Stimulated activated CD8-positive, alpha-beta memory T cell treated with anti-CD3 and anti-CD28 coated beads, Interleukin-7, amount 100 ng/mL, for 1 hour (primary cell): Measurements from ENCODE around the gene HCCS.
"Not testable (repeated sequence)": the region's sequence is repeated elsewhere in the genome, so short reads cannot be mapped to it uniquely, and the experiment has no call there.

ENCODE experiments used
- DNase-seq, 2 donors: peaks; one replicate each; pipeline ENCODE4 v3.0.0-alpha.2; 2020; ENCODE audit warnings: low read depth in 2 of 2

Gene HCCS

GRCh38 chrX:11123087-11123486, 12.0 kb downstream of the HCCS start:
- DNase-seq: not testable (repeated sequence)

GRCh38 chrX:11124112-11124511, 13.0 kb downstream of the HCCS start:
- DNase-seq: no peak

- DNase-seq: no peak
Measured at GRCh38 chrX:11125060-11125459, 13.9 kb downstream of the HCCS start.

GRCh38 chrX:11129534-11130105, 18.5 kb downstream of the HCCS start:
- no peak for DNase-seq

GRCh38 chrX:11130136-11130535, 19.0 kb downstream of the HCCS start:
- no peak for DNase-seq

- DNase-seq: no peak
Measured at GRCh38 chrX:11131146-11131545, 20.0 kb downstream of the HCCS start.

- DNase-seq: no peak
Measured at GRCh38 chrX:11135564-11136185, 24.5 kb downstream of the HCCS start.

- no peak for DNase-seq
Measured at GRCh38 chrX:11137543-11138139, 26.5 kb downstream of the HCCS start.

GRCh38 chrX:11138498-11139390, 27.6 kb downstream of the HCCS start:
- DNase-seq: no peak

- no peak for DNase-seq
Measured at GRCh38 chrX:11143931-11144678, 33.0 kb downstream of the HCCS start.

GRCh38 chrX:11146411-11146810, 35.3 kb downstream of the HCCS start:
- no peak for DNase-seq

GRCh38 chrX:11148401-11148800, 37.3 kb downstream of the HCCS start:
- no peak for DNase-seq

- no peak for DNase-seq
Measured at GRCh38 chrX:11151799-11152559, 40.8 kb downstream of the HCCS start.

- no peak for DNase-seq
Measured at GRCh38 chrX:11159149-11159548, 48.0 kb downstream of the HCCS start.

GRCh38 chrX:11164433-11164832, 53.3 kb downstream of the HCCS start:
- DNase-seq: no peak

GRCh38 chrX:11171956-11172355, 60.8 kb downstream of the HCCS start:
- DNase-seq: no peak

GRCh38 chrX:11172415-11172814, 61.3 kb downstream of the HCCS start:
- no peak for DNase-seq
